PC-3 (cell line): ENCODE results near the gene DCUN1D1. TPM values are rescaled to one million over a fixed set of nuclear protein-coding genes. Genes with fewer than 3 reads are reported as not detected.

Experiments used
- ATAC-seq: fragments of 200-7000 bp; cut with Tn5 transposase; 2 replicates; pipeline ENCODE4 v1.9.1; 2020; ENCODE audit warnings: mild to moderate bottlenecking, moderate library complexity
- BruUV-seq: library from RNA; stranded (reverse); fragments of 400-500 nt; replicated peaks from 2 replicates; lab custom pipeline; 2021; lab: Mats Ljungman, UMichigan
- CTCF ChIA-PET: fragments of 300-600 bp; sonication (Branson Sonifier 250); formaldehyde crosslinking; loops from one replicate; lab custom pipeline; 2022; ENCODE audit warnings: antibody characterized with exemption; lab: Charles Lee
- POLR2A ChIA-PET: fragments of 300-600 bp; sonication (Branson Sonifier 250); formaldehyde crosslinking; loops from one replicate; lab custom pipeline; 2022; ENCODE audit warnings: antibody characterized with exemption; ENCODE audit not compliant: unreplicated experiment; lab: Charles Lee
- DNase-seq: peaks from one replicate; pipeline ENCODE4 v3.0.0-alpha.2; 2015
- H2AFZ ChIP-seq: fragments of 300-600 bp; sonication (generic); 2 replicates; pipeline ENCODE4 v1.6.0; 2016; ENCODE audit warnings: antibody characterized with exemption, low read length
- H3F3A ChIP-seq: fragments of 300-600 bp; sonication (generic); one replicate; pipeline ENCODE4 v1.6.0; 2017; ENCODE audit warnings: antibody characterized with exemption, low read length, control low read depth, mild to moderate bottlenecking; ENCODE audit not compliant: unreplicated experiment
- H3K27ac ChIP-seq: fragments of 300-600 bp; sonication (generic); 2 replicates; pipeline ENCODE4 v1.5.1; 2016; ENCODE audit warnings: mild to moderate bottlenecking, low read length
- H3K27me3 ChIP-seq: fragments of 300-600 bp; sonication (generic); 2 replicates; pipeline ENCODE4 v1.6.1; 2016; ENCODE audit warnings: low read length, mixed read lengths
- H3K36me3 ChIP-seq: fragments of 300-600 bp; sonication (generic); 2 replicates; pipeline ENCODE4 v1.6.1; 2016; ENCODE audit warnings: low read depth, mixed run types, low read length, mixed read lengths
- H3K4me1 ChIP-seq: fragments of 300-600 bp; sonication (generic); 2 replicates; pipeline ENCODE4 v1.5.1; 2016; ENCODE audit warnings: low read length; ENCODE audit not compliant: insufficient read depth
- H3K4me2 ChIP-seq: fragments of 300-600 bp; sonication (generic); 2 replicates; pipeline ENCODE4 v1.6.0; 2016; ENCODE audit warnings: low read length
- H3K4me3 ChIP-seq: fragments of 300-600 bp; sonication (generic); 2 replicates; pipeline ENCODE4 v1.5.1; 2016; ENCODE audit warnings: mild to moderate bottlenecking, low read length, mixed read lengths
- H3K79me2 ChIP-seq: fragments of 300-600 bp; sonication (generic); 2 replicates; pipeline ENCODE4 v1.6.1; 2017; ENCODE audit warnings: low read length, mixed read lengths
- H3K9ac ChIP-seq: fragments of 300-600 bp; sonication (generic); 2 replicates; pipeline ENCODE4 v1.6.0; 2016; ENCODE audit warnings: mild to moderate bottlenecking, low read length
- H3K9me2 ChIP-seq: fragments of 300-600 bp; sonication (generic); replicated peaks from 2 replicates; pipeline ENCODE4 v1.6.1; 2016; ENCODE audit warnings: mixed run types, low read length, mixed read lengths
- H3K9me3 ChIP-seq: fragments of 300-600 bp; sonication (generic); 2 replicates; pipeline ENCODE4 v1.6.1; 2016; ENCODE audit warnings: low read length, mixed read lengths
- H4K20me1 ChIP-seq: fragments of 300-600 bp; sonication (generic); 2 replicates; pipeline ENCODE4 v1.6.1; 2016; ENCODE audit warnings: low read length, mixed read lengths
- CTCF ChIP-seq: fragments of 300-600 bp; sonication (generic); conservative IDR thresholded peaks from 2 replicates; pipeline ENCODE4 v1.5.1; 2017; ENCODE audit warnings: antibody characterized with exemption, low read depth, mild to moderate bottlenecking, low read length
- EZH2 ChIP-seq: fragments of 300-600 bp; sonication (generic); IDR thresholded peaks from one replicate; pipeline ENCODE4 v1.6.1; 2017; ENCODE audit warnings: antibody characterized with exemption, mild to moderate bottlenecking, low read length; ENCODE audit not compliant: unreplicated experiment
- EZH2phosphoT487 ChIP-seq: fragments of 300-600 bp; sonication (generic); IDR thresholded peaks from 2 replicates; pipeline ENCODE4 v1.6.1; 2018; ENCODE audit warnings: mild to moderate bottlenecking, antibody characterized with exemption, low read length, borderline replicate concordance
- intact Hi-C: fragments of 100-400 bp; cut with micrococcal nuclease; formaldehyde crosslinking; loops from 2 replicates; pipeline ENCODE4 v1.9.0; 2023
- total RNA-seq: library from RNA; depleted of rRNA; stranded (reverse); fragments of >200 nt; gene quantifications from 2 replicates; pipeline ENCODE4 v1.2.3, GENCODE V29; 2014

Gene DCUN1D1
- total RNA-seq, 1 experiment from 2014 or later: 39.7 TPM

DNA sequence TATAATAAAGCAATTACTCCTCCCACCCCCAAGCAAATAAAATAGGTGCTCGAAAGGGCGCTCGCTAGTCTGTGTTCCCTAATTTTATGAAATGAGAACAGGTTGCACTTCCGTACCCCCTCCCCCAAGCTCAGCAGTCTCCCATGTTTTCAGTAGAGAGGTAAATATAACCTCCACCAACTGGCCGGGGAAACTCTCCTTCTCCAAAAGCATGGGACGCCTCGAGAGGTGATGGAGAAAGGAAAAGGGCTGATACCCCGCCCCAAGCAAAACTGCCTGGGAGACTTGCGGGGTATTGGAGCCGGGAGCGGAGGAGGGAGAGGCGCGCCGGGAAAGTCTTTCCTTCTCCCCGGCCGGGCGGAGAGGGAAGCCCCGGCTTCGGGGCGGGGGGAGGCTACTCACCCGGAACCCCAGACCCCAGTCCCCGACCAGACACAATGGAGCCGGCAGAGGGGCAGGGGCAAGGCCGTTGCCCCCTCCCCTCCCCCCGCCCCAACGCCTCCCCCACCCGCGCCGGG lies 605 bp downstream of the DCUN1D1 start:
- peak; percentile 37 for DNase-seq
- CTCF ChIA-PET: no interaction called here
- H3F3A ChIP-seq: no peaks in the 10 kb centered on the region
- no peaks in the 10 kb centered on the region for H3K36me3 ChIP-seq
- H3K4me1 ChIP-seq: peaks cover 14% of the 10 kb centered on the region
- H3K9me3 ChIP-seq: no peaks in the 10 kb centered on the region
- H4K20me1 ChIP-seq: peaks cover 16% of the 10 kb centered on the region; the same call in 1 of the 2 replicates
- peak overlapping the region; percentile 21; the same call in 1 of the 2 replicates for H2AFZ ChIP-seq
- peak overlapping the region; percentile 68 for H3K9ac ChIP-seq
- H3K79me2 ChIP-seq: peaks cover 52% of the 10 kb centered on the region
- no peaks in the 10 kb centered on the region for H3K9me2 ChIP-seq
- peak overlapping the region; percentile 81 for H3K4me2 ChIP-seq
- no peaks in the 10 kb centered on the region for H3K27me3 ChIP-seq
- intact Hi-C loops: loop anchor here (2.0 kb wide), 1 partner anchor 71 kb away; no protein-coding TSS in a partner anchor
- peak overlapping the region; percentile 83 for H3K4me3 ChIP-seq
- no peak for TF ChIP-seq EZH2phosphoT487
- TF ChIP-seq CTCF: no peak
- no peak for TF ChIP-seq EZH2
- H3K27ac ChIP-seq: no peak overlapping the region
- ATAC-seq: peak; percentile 31
- BruUV-seq: no TSS peak
- POLR2A ChIA-PET: interaction anchor here (0.5 kb wide), 1 partner anchor 265 kb away, joined by 3 read pairs; no protein-coding TSS in a partner anchor

DNA sequence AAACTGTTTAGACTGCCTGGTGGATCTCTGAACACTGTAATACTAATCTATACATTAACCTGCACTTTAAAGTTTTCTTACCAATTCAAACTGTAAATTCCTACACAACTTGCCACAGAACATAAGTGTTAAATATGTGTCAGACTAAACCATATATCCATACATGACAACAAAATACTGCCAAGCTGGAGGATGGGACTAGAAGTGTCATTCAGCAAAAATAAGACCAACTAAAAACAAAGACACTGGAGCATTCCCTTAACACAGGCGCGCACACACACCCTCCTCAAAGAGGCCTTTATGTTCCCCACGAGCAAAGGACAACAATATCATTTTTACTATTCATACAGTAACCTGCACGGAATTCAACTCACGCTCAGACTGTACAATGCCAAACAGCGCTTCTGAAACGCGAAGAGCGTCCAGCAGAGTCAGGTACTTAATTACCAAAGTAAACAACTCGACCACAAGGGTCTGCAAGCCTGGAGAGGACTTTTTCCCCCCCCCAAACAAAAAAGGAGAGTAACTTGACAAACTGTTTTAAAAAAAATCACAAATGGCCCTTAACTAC lies 1.1 kb downstream of the DCUN1D1 start:
- Histone ChIP-seq H3K4me2 (peak overlapping the region; percentile 81), H4K20me1 (peaks cover 16% of the 10 kb centered on the region; the same call in 1 of the 2 replicates), H3K4me1 (peaks cover 14% of the 10 kb centered on the region), H3K4me3 (peak overlapping the region; percentile 83), H3K27ac (no peak overlapping the region), H2AFZ (peak overlapping the region; percentile 21; the same call in 1 of the 2 replicates), H3K9me3 (no peaks in the 10 kb centered on the region), H3K9me2 (no peaks in the 10 kb centered on the region), H3K27me3 (no peaks in the 10 kb centered on the region), H3K79me2 (peaks cover 57% of the 10 kb centered on the region), H3K9ac (peak overlapping the region; percentile 68), H3K36me3 (no peaks in the 10 kb centered on the region), H3F3A (no peaks in the 10 kb centered on the region)
- ChIA-PET CTCF (interaction anchor here (0.5 kb wide), 1 partner anchor 121 kb away, joined by 6 read pairs; no protein-coding TSS in a partner anchor), POLR2A (interaction anchor here (0.5 kb wide), 1 partner anchor 265 kb away, joined by 3 read pairs; no protein-coding TSS in a partner anchor)
- TF ChIP-seq EZH2: no peak
- TF ChIP-seq EZH2phosphoT487: no peak
- TF ChIP-seq CTCF: no peak
- TSS peak; percentile 65 for BruUV-seq
- peak; percentile 33 for DNase-seq
- intact Hi-C loops: loop anchor here (2.0 kb wide), 1 partner anchor 70 kb away; no protein-coding TSS in a partner anchor
- ATAC-seq: peak; percentile 36

GRCh38 chr3:182978387-182978786 lies 2.0 kb downstream of the DCUN1D1 start:
- Histone ChIP-seq H2AFZ (no peak overlapping the region), H3K36me3 (no peaks in the 10 kb centered on the region), H3K27ac (no peak overlapping the region), H3K4me1 (peaks cover 14% of the 10 kb centered on the region), H3K4me3 (peak overlapping the region; percentile 83), H3K4me2 (peak overlapping the region; percentile 81), H3K9ac (peak overlapping the region; percentile 68; the same call in 1 of the 2 replicates), H3K9me2 (no peaks in the 10 kb centered on the region), H3K79me2 (peaks cover 65% of the 10 kb centered on the region), H3F3A (no peaks in the 10 kb centered on the region), H4K20me1 (peaks cover 16% of the 10 kb centered on the region; the same call in 1 of the 2 replicates), H3K27me3 (no peaks in the 10 kb centered on the region), H3K9me3 (no peaks in the 10 kb centered on the region)
- no peak for DNase-seq
- ChIA-PET POLR2A (no interaction called here), CTCF (interaction anchor here (0.5 kb wide), 1 partner anchor 121 kb away, joined by 6 read pairs; no protein-coding TSS in a partner anchor)
- intact Hi-C loops: loop anchor here (2.0 kb wide), 1 partner anchor 70 kb away; no protein-coding TSS in a partner anchor
- no TSS peak for BruUV-seq
- no peak for ATAC-seq
- TF ChIP-seq EZH2 (no peak), CTCF (no peak), EZH2phosphoT487 (no peak)
